Hepatic stellate cell (primary cell): ENCODE measurements around the gene TCTA.
"Not testable (repeated sequence)": the region's sequence is repeated elsewhere in the genome, so short reads cannot be mapped to it uniquely, and the experiment has no call there.

ENCODE experiments used
- DNase-seq: peaks from one replicate; pipeline ENCODE4 v3.0.0; 2011; ENCODE audit warnings: low spot score

The TCTA gene

GRCh38 chr3:49411968-49412631, at the start of gene TCTA, which contains the start of gene RHOA:
Gene TCTA, plus strand, starts transcription at chr3:49412423. Its CDS starts 4 bp downstream, at chr3:49412427.
Gene RHOA, minus strand, starts transcription at chr3:49411976. Its CDS starts 36,387 bp downstream, at chr3:49375589.
- DNase-seq, result peak; percentile 100

- DNase-seq, result no peak
Measured at GRCh38 chr3:49362561-49362960, 49.7 kb upstream of the TCTA start.

- DNase-seq, result no peak
Measured at GRCh38 chr3:49370585-49371290, 41.5 kb upstream of the TCTA start.

- no peak for DNase-seq
Measured at GRCh38 chr3:49371946-49372345, 40.3 kb upstream of the TCTA start.

GRCh38 chr3:49377483-49377882, 34.7 kb upstream of the TCTA start:
- no peak for DNase-seq

- DNase-seq, result no peak
Measured at GRCh38 chr3:49378249-49378895, 33.9 kb upstream of the TCTA start.

- DNase-seq, result no peak
Measured at GRCh38 chr3:49383387-49383786, 28.8 kb upstream of the TCTA start.

- DNase-seq, result no peak
Measured at GRCh38 chr3:49385617-49386016, 26.6 kb upstream of the TCTA start.

GRCh38 chr3:49386056-49386756, 26.0 kb upstream of the TCTA start:
- DNase-seq, result no peak

- no peak for DNase-seq
Measured at GRCh38 chr3:49387721-49388120, 24.5 kb upstream of the TCTA start.

GRCh38 chr3:49388289-49388820, 23.9 kb upstream of the TCTA start:
- DNase-seq, result no peak

GRCh38 chr3:49389297-49389696, 22.9 kb upstream of the TCTA start:
- DNase-seq, result no peak

GRCh38 chr3:49391310-49391709, 20.9 kb upstream of the TCTA start:
- DNase-seq, result not testable (repeated sequence)

GRCh38 chr3:49397470-49397869, 14.8 kb upstream of the TCTA start:
- DNase-seq, result no peak

GRCh38 chr3:49399461-49399860, 12.8 kb upstream of the TCTA start:
- no peak for DNase-seq

GRCh38 chr3:49401766-49402165, 10.5 kb upstream of the TCTA start:
- no peak for DNase-seq

- DNase-seq, result no peak
Measured at GRCh38 chr3:49403891-49404290, 8.3 kb upstream of the TCTA start.

GRCh38 chr3:49405570-49405969, 6.7 kb upstream of the TCTA start:
- not testable (repeated sequence) for DNase-seq

GRCh38 chr3:49406571-49407565, 5.4 kb upstream of the TCTA start:
- DNase-seq, result no peak

GRCh38 chr3:49410066-49410845, 2.0 kb upstream of the TCTA start:
- no peak for DNase-seq
